GM12878 (cell line): ENCODE measurements around the gene NUDT17. TPM values are rescaled to one million over a fixed set of nuclear protein-coding genes. Genes with fewer than 3 reads are reported as not detected.

Experiments used
- ATAC-seq: fragments of 200-7000 bp; cut with Tn5 transposase; 3 replicates; pipeline ENCODE4 v1.9.1; 2020; ENCODE audit warnings: mild to moderate bottlenecking, moderate library complexity
- BruUV-seq: library from RNA; stranded (reverse); fragments of 400-500 nt; replicated peaks from 2 replicates; lab custom pipeline; 2021; lab: Mats Ljungman, UMichigan
- CTCF ChIA-PET: fragments of 300-600 bp; sonication (Branson Sonifier 250); formaldehyde crosslinking; extraction: SDS; loops from one replicate; lab custom pipeline; 2021; ENCODE audit warnings: inconsistent platforms; lab: Yijun Ruan, JAX
- POLR2A ChIA-PET: fragments of 350-600 bp; formaldehyde crosslinking; extraction: SDS; loops from one replicate; lab custom pipeline; 2021; ENCODE audit warnings: inconsistent platforms; lab: Charles Lee
- RAD21 ChIA-PET: fragments of 300-600 bp; sonication (Branson Sonifier 250); formaldehyde crosslinking; loops from one replicate; lab custom pipeline; 2023; ENCODE audit warnings: antibody characterized with exemption; ENCODE audit not compliant: unreplicated experiment; lab: Charles Lee
- SMC1A ChIA-PET: fragments of 300-600 bp; sonication (Branson Sonifier 250); formaldehyde crosslinking; loops from one replicate; lab custom pipeline; 2023; ENCODE audit not compliant: unreplicated experiment, uncharacterized antibody; lab: Charles Lee
- DNase-seq: peaks from one replicate; pipeline ENCODE4 v3.0.0-alpha.2; 2011; ENCODE audit warnings: low read depth, low spot score
- FAIRE-seq: peaks from 3 replicates; lab custom pipeline; 2011; peaks lifted over from hg19 to GRCh38; lab: Jason Lieb, UNC
- H2AFZ ChIP-seq: 2 replicates; pipeline ENCODE4 v1.6.0; 2011; ENCODE audit warnings: low read depth, low read length, control low read depth; ENCODE audit not compliant: control insufficient read depth
- H3K27ac ChIP-seq: 2 replicates; pipeline ENCODE4 v1.5.1; 2011; ENCODE audit warnings: control low read depth; ENCODE audit not compliant: control insufficient read depth, insufficient read depth
- H3K27me3 ChIP-seq, 2 experiments: replicated peaks in 1 of 2; 2 replicates each; pipeline versions ENCODE4 v1.6.0 to v1.6.1; 2011; ENCODE audit warnings: low read length in 1 of 2; ENCODE audit not compliant: control insufficient read depth in 2 of 2, insufficient read depth in 2 of 2
- H3K36me3 ChIP-seq, 2 experiments: 2 replicates each; pipeline ENCODE4 v1.5.1; 2011; ENCODE audit warnings: low read length in 1 of 2; ENCODE audit not compliant: control insufficient read depth in 2 of 2, insufficient read depth in 2 of 2
- H3K4me1 ChIP-seq: 2 replicates; pipeline ENCODE4 v1.6.1; 2011; ENCODE audit warnings: mild to moderate bottlenecking, low read length, moderate library complexity, mixed read lengths; ENCODE audit not compliant: control insufficient read depth, insufficient read depth
- H3K4me2 ChIP-seq: 2 replicates; pipeline ENCODE4 v1.6.0; 2011; ENCODE audit warnings: control low read depth; ENCODE audit not compliant: control insufficient read depth, insufficient read depth
- H3K4me3 ChIP-seq: fragments of 200-600 bp; sonication (generic); 2 replicates; pipeline ENCODE4 v1.5.1; 2016
- H3K79me2 ChIP-seq: 2 replicates; pipeline ENCODE4 v1.6.0; 2011; ENCODE audit warnings: low read length; ENCODE audit not compliant: control insufficient read depth, insufficient read depth
- H3K9ac ChIP-seq: 2 replicates; pipeline ENCODE4 v1.8.0; 2011; ENCODE audit warnings: low read length, control low read depth, mixed read lengths; ENCODE audit not compliant: control insufficient read depth, insufficient read depth
- H3K9me3 ChIP-seq: replicated peaks from 3 replicates; pipeline ENCODE4 v1.5.1; 2011; ENCODE audit warnings: mild to moderate bottlenecking, low read length; ENCODE audit not compliant: control insufficient read depth, insufficient read depth
- H4K20me1 ChIP-seq: 2 replicates; pipeline ENCODE4 v1.6.0; 2011; ENCODE audit not compliant: control insufficient read depth, insufficient read depth
- MLLT1 ChIP-seq: fragments of 450-650 bp; IDR thresholded peaks from 2 replicates; pipeline ENCODE4 v1.6.1; 2016; ENCODE audit warnings: mild to moderate bottlenecking
- WRNIP1 ChIP-seq: IDR thresholded peaks from 2 replicates; pipeline ENCODE4 v1.6.1; 2011; ENCODE audit warnings: low read depth, low read length, improper control_type of control experiment, borderline replicate concordance
- WGBS: methylation state at CpG from one replicate; pipeline ENCODE4 v1.1.6; 2016; ENCODE audit warnings: low lambda C conversion rate; ENCODE audit not compliant: insufficient replicate concordance, insufficient coverage; ENCODE audit errors: missing lambda C conversion rate; 5-methylcytosine and 5-hydroxymethylcytosine counted together
- in situ Hi-C: fragments of 300-500 bp; cut with MboI; formaldehyde crosslinking; loops from 9 replicates; pipeline ENCODE4 v1.14.3; 2018; ENCODE audit warnings: mixed read lengths
- intact Hi-C: fragments of 100-400 bp; cut with micrococcal nuclease; formaldehyde crosslinking; loops from one replicate; pipeline ENCODE4 v1.14.2; 2022; ENCODE audit not compliant: unreplicated experiment
- polyA plus RNA-seq, 11 experiments: library from polyadenylated mRNA; depleted of rRNA in 4 of 11; unstranded in 6 of 11; stranded (reverse) in 5 of 11; fragments of >200 nt; fragmentation: Nextera tagmentation in 4 of 11; fragmentation: Illumina TruSeq in 1 of 11; extraction: Ambion mirVana in 4 of 11; extraction: Trizol in 1 of 11; gene quantifications; 1 replicate in 1 of 11; 2 replicates in 10 of 11; pipeline versions ENCODE4 v1.2.1 to v1.2.3, GENCODE V29; 2011 to 2016; ENCODE audit warnings: inconsistent platforms in 2 of 11, missing spikeins in 2 of 11, low read depth in 1 of 11
- total RNA-seq, 4 experiments: library from RNA; depleted of rRNA in 3 of 4; stranded (reverse); fragments of >200 nt in 3 of 4; fragmentation: Illumina TruSeq in 1 of 4; extraction: Trizol in 1 of 4; gene quantifications; 2 replicates each; pipeline versions ENCODE4 v1.2.1 to v1.2.3, GENCODE V29; 2013 to 2021

The NUDT17 gene
- total and polyA plus RNA-seq, 10 of the 15 experiments (the other 5 are each of a cell fraction or from before 2014, with no cell fraction given), result 1.2 to 4.7 (median 4.0) TPM

- POLR2A ChIA-PET, result interaction anchor here (0.6 kb wide), 1 partner anchor 179 kb away, joined by 3 read pairs; the partner anchor contains the start of gene PDZK1
These were observed 41.0 kb downstream of the NUDT17 start for GRCh38 chr1:145886390-145886789.

More at GRCh38 chr1:145886390-145886789, 41.0 kb downstream of the NUDT17 start:
- SMC1A ChIA-PET, result no interaction called here
- in situ Hi-C loops (no loop called here), intact Hi-C loops (no loop called here)
- DNase-seq, result no peak
- Histone ChIP-seq H3K4me2 (peak overlapping the region; percentile 59; the same call in 1 of the 2 replicates), H3K27me3 (peaks cover 2 to 7% of the 10 kb centered on the region in 2 experiments; a peak in 2 of 4 replicates), H2AFZ (no peak overlapping the region), H3K27ac (no peak overlapping the region), H4K20me1 (no peaks in the 10 kb centered on the region), H3K4me1 (no peaks in the 10 kb centered on the region), H3K9me3 (no peaks in the 10 kb centered on the region), H3K36me3 (no peaks in the 10 kb centered on the region), H3K4me3 (peak overlapping the region; percentile 73; the same call in 1 of the 2 replicates), H3K9ac (no peak overlapping the region), H3K79me2 (no peaks in the 10 kb centered on the region)
- CTCF ChIA-PET, result interaction anchor here (0.6 to 2.7 kb wide), 5 partner anchors 24 to 45 kb away, joined by 3 to 9 read pairs (median 6); partner anchors contain the start of genes ITGA10, NUDT17 and PIAS3
- RAD21 ChIA-PET, result interaction anchor here (0.6 kb wide), 1 partner anchor 27 kb away, joined by 3 read pairs; no protein-coding TSS in a partner anchor
- no peak for ATAC-seq
- no TSS peak for BruUV-seq
- TF ChIP-seq MLLT1, result 0 out of 2 replicates have a peak, but pooled peaks have one; percentile 34
- no peak for TF ChIP-seq WRNIP1
- 52% methylated on average over 11 of the region's 11 CpGs for WGBS
- no peak for FAIRE-seq
